Measurements from ENCODE around the gene RGS14. TPM values are rescaled to one million over a fixed set of nuclear protein-coding genes. Genes with fewer than 3 reads are reported as not detected.
A peak's percentile ranks its signal among the peaks of the same experiment; 100 is the strongest.
"Not testable (repeated sequence)": the region's sequence is repeated elsewhere in the genome, so short reads cannot be mapped to it uniquely, and the experiment has no call there.

The RGS14 gene
- total RNA-seq, 3 donors from 2014 or later = 43.7 to 62.3 (median 46.2) TPM

GRCh38 chr5:177350776-177351391 is 6.8 kb upstream of the RGS14 start:
- no peaks in the 10 kb centered on the region for H3K27me3 Mint-ChIP-seq (ENCODE audit: low read depth)
- peak overlapping the region; percentile 97 for H3K4me3 Mint-ChIP-seq
- DNase-seq (no peak), ATAC-seq (peak; percentile 6 to 7)
- H3K36me3 Mint-ChIP-seq (ENCODE audit: insufficient read depth) = peaks cover 20% of the 10 kb centered on the region
- H3K4me1 Mint-ChIP-seq (ENCODE audit: low read depth) = peaks cover 58% of the 10 kb centered on the region
- no peaks in the 10 kb centered on the region for H3K9me3 Mint-ChIP-seq

DNA sequence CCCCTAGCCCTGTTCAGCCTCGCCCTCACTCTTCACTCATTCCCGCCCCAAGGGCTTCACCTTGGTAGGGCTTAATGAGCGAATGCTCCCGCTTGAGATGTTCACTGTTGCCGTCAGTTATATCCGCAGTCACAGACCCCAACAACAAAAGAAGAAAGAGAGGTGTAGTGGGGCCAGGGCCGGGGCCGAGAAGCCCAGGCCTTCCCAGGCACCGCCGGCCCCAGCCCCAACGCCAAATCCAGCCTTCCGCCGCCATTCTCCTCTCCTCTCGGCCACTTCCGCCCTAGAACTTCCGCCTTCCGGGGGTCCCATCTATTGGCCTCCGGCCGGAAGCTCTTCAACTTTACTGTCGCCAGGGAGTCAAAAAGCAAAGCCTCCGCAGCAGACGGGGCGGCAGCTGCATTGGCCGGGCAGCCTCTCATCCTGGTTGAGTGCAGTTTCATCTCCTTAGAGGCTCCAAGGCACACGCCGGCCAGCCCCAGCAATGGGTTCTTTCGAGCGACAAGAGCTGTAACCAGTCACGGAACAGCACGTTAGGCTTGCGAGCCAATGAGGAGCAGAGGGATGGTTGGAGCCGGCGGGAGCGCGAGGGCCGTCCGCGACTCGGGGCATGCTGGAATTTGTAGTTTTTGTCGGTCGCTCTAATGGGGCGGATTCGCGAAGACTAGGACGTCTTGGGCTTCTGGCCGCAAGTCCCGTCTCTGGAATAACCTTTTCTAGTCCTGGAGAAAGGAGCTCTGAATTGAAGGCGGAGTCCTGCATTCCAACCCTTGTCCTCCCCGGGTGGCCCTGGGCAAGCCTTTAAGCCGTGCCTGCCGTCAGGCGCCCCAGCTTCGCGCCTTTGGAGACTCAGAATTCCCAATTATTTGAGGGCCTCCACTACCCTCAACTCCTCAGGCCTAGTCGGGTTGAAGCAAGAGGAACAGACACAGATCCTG is 6.1 kb upstream of the RGS14 start, which contains the start of gene LMAN2:
Gene LMAN2, minus strand, starts transcription at position 277 of the 938 bp plus-strand sequence. Its CDS starts 21 bp downstream, at position 256.
- Mint-ChIP-seq H3K27me3 (ENCODE audit: low read depth) (no peaks in the 10 kb centered on the region), H3K36me3 (ENCODE audit: insufficient read depth) (peaks cover 19% of the 10 kb centered on the region), H3K4me1 (ENCODE audit: low read depth) (peaks cover 61% of the 10 kb centered on the region), H3K9me3 (no peaks in the 10 kb centered on the region), H3K4me3 (peak within 1 kb of the TSS; percentile 97)
- ATAC-seq = peak; percentile 97 to 98
- DNase-seq = peak; percentile 82

DNA sequence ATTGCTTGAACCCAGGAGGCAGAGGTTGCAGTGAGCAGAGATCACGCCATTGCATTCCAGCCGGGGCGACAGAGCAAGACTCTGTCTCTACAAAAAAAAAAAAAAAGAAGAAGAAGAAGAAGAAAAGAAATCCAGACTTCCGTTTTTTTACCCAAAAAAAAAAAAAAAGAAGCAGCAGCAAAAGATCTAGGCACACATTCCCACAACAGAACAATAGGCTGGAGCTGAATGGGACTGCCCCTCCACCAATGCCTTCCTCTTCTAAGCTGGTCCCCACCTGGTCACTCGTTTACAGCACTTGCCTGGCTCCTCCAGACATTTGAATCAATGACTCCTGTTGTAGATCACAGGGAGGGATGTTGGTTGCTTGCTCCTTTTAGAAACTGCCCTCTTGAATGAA is 4.6 kb upstream of the RGS14 start:
- no peaks in the 10 kb centered on the region for H3K9me3 Mint-ChIP-seq
- no peak for DNase-seq
- H3K4me3 Mint-ChIP-seq = no peak overlapping the region
- ATAC-seq = no peak
- H3K27me3 Mint-ChIP-seq (ENCODE audit: low read depth) = no peaks in the 10 kb centered on the region
- peaks cover 10% of the 10 kb centered on the region for H3K36me3 Mint-ChIP-seq (ENCODE audit: insufficient read depth)
- H3K4me1 Mint-ChIP-seq (ENCODE audit: low read depth) = peaks cover 62% of the 10 kb centered on the region

DNA sequence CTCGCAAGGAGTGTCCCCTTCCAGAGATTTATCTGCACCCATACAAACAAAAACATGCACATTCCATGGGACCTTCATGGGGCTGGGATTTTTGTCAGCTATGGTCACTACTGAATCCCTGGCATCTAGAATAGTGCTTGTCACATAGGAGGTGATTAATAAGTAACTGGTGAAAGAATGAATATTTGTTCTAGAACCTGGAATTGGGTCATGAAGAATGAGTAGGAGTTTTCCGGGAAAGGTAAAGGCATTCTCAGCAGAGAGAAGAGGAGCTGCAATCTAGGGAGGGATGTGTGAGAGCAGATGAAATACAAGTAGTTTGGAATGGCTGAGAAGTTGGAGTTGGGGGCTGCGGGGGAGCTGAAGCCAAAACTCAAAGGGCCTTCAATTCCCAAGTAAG is 3.5 kb upstream of the RGS14 start:
- Mint-ChIP-seq H3K9me3 (no peaks in the 10 kb centered on the region), H3K27me3 (ENCODE audit: low read depth) (no peaks in the 10 kb centered on the region), H3K4me1 (ENCODE audit: low read depth) (peaks cover 65% of the 10 kb centered on the region), H3K4me3 (no peak overlapping the region), H3K36me3 (ENCODE audit: insufficient read depth) (peaks cover 6% of the 10 kb centered on the region)
- DNase-seq (no peak), ATAC-seq (no peak)

GRCh38 chr5:177354711-177355110 is 3.0 kb upstream of the RGS14 start:
- peaks cover 65% of the 10 kb centered on the region for H3K4me1 Mint-ChIP-seq (ENCODE audit: low read depth)
- H3K36me3 Mint-ChIP-seq (ENCODE audit: insufficient read depth) = peaks cover 3% of the 10 kb centered on the region
- H3K4me3 Mint-ChIP-seq = no peak overlapping the region
- ATAC-seq = no peak
- H3K27me3 Mint-ChIP-seq (ENCODE audit: low read depth) = no peaks in the 10 kb centered on the region
- DNase-seq = no peak
- H3K9me3 Mint-ChIP-seq = no peaks in the 10 kb centered on the region

GRCh38 chr5:177355162-177355867 is 2.4 kb upstream of the RGS14 start:
- Mint-ChIP-seq H3K4me1 (ENCODE audit: low read depth) (peaks cover 65% of the 10 kb centered on the region), H3K27me3 (ENCODE audit: low read depth) (no peaks in the 10 kb centered on the region), H3K4me3 (no peak overlapping the region), H3K9me3 (no peaks in the 10 kb centered on the region), H3K36me3 (ENCODE audit: insufficient read depth) (peaks cover 4% of the 10 kb centered on the region)
- DNase-seq (no peak), ATAC-seq (no peak)

DNA sequence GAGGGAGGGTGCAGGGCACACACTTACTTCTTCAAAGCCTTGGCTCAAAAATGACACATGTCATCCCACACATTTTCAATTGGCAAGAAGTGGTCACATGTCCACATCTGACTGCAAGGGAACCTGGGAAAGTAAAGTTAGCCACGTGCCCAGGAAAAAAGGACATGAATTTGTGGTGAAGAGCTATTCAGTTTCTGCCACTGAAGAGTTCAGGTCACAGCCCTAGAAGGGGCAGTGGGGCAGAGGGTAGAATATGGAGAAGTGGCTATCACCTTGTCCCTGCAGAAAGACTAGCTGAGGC is 1.9 kb upstream of the RGS14 start:
- Mint-ChIP-seq H3K9me3 (no peaks in the 10 kb centered on the region), H3K4me3 (no peak overlapping the region), H3K27me3 (ENCODE audit: low read depth) (no peaks in the 10 kb centered on the region), H3K36me3 (ENCODE audit: insufficient read depth) (peaks cover 4% of the 10 kb centered on the region), H3K4me1 (ENCODE audit: low read depth) (peaks cover 64% of the 10 kb centered on the region)
- DNase-seq = no peak
- no peak for ATAC-seq

GRCh38 chr5:177356746-177357145 is 978 bp upstream of the RGS14 start:
- H3K4me1 Mint-ChIP-seq (ENCODE audit: low read depth) = peaks cover 72% of the 10 kb centered on the region
- no peak for ATAC-seq
- no peak for DNase-seq
- no peaks in the 10 kb centered on the region for H3K27me3 Mint-ChIP-seq (ENCODE audit: low read depth)
- peak overlapping the region; percentile 84 for H3K4me3 Mint-ChIP-seq
- peaks cover 4% of the 10 kb centered on the region for H3K36me3 Mint-ChIP-seq (ENCODE audit: insufficient read depth)
- no peaks in the 10 kb centered on the region for H3K9me3 Mint-ChIP-seq

- Mint-ChIP-seq H3K4me1 (ENCODE audit: low read depth) (peaks cover 72% of the 10 kb centered on the region), H3K27me3 (ENCODE audit: low read depth) (no peaks in the 10 kb centered on the region), H3K36me3 (ENCODE audit: insufficient read depth) (peaks cover 4% of the 10 kb centered on the region), H3K4me3 (peak overlapping the region; percentile 84), H3K9me3 (no peaks in the 10 kb centered on the region)
- no peak for DNase-seq
- peak in 1 of 2 donors; percentile 5 for ATAC-seq
These were observed 622 bp upstream of the RGS14 start for GRCh38 chr5:177357146-177357458.

- peaks cover 84% of the 10 kb centered on the region for H3K4me1 Mint-ChIP-seq (ENCODE audit: low read depth)
- H3K36me3 Mint-ChIP-seq (ENCODE audit: insufficient read depth) = peaks cover 4% of the 10 kb centered on the region
- no peaks in the 10 kb centered on the region for H3K9me3 Mint-ChIP-seq
- peak overlapping the region; percentile 84 for H3K4me3 Mint-ChIP-seq
- ATAC-seq (no peak), DNase-seq (no peak)
- no peaks in the 10 kb centered on the region for H3K27me3 Mint-ChIP-seq (ENCODE audit: low read depth)
These were observed 671 bp downstream of the RGS14 start for GRCh38 chr5:177358370-177358819.

DNA sequence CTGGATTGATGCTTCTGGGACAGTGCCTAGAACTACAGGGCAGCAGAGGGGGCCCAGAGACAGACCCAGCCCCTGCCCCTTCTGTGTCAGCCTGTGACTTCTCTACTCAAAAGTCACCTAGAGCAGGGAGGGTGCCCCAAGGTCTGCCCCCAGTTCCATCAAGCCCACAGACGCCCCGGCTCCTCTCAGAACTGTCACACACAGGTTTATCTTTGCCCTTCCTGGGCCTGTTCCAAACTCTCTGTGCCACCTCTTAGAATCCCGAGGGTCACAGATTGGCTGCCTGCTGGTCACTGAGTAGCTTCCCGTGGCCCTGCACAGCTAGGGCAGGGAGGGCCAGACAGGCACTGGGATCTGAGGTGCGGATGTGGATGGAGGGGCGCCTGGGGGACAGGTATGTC is 1.7 kb downstream of the RGS14 start:
- Mint-ChIP-seq H3K9me3 (no peaks in the 10 kb centered on the region), H3K4me3 (peak overlapping the region; percentile 84), H3K27me3 (ENCODE audit: low read depth) (no peaks in the 10 kb centered on the region), H3K4me1 (ENCODE audit: low read depth) (peaks cover 90% of the 10 kb centered on the region), H3K36me3 (ENCODE audit: insufficient read depth) (peaks cover 4% of the 10 kb centered on the region)
- ATAC-seq (no peak), DNase-seq (no peak)

GRCh38 chr5:177359860-177360259 is 2.1 kb downstream of the RGS14 start:
- Mint-ChIP-seq H3K27me3 (ENCODE audit: low read depth) (no peaks in the 10 kb centered on the region), H3K4me3 (peak overlapping the region; percentile 84), H3K9me3 (no peaks in the 10 kb centered on the region), H3K36me3 (ENCODE audit: insufficient read depth) (peaks cover 4% of the 10 kb centered on the region), H3K4me1 (ENCODE audit: low read depth) (peaks cover 90% of the 10 kb centered on the region)
- DNase-seq (no peak), ATAC-seq (no peak)

- H3K9me3 Mint-ChIP-seq; DNase-seq; H3K4me3 Mint-ChIP-seq; H3K27me3 Mint-ChIP-seq (ENCODE audit: low read depth); H3K36me3 Mint-ChIP-seq (ENCODE audit: insufficient read depth); ATAC-seq: not testable (repeated sequence)
- H3K4me1 Mint-ChIP-seq (ENCODE audit: low read depth) = peaks cover 86% of the 10 kb centered on the region
These were observed 3.0 kb downstream of the RGS14 start for GRCh38 chr5:177360740-177361139.

- no peaks in the 10 kb centered on the region for H3K27me3 Mint-ChIP-seq (ENCODE audit: low read depth)
- peaks cover 81% of the 10 kb centered on the region for H3K4me1 Mint-ChIP-seq (ENCODE audit: low read depth)
- ATAC-seq = no peak
- peaks cover 4% of the 10 kb centered on the region for H3K36me3 Mint-ChIP-seq (ENCODE audit: insufficient read depth)
- H3K4me3 Mint-ChIP-seq = peak overlapping the region; percentile 73
- H3K9me3 Mint-ChIP-seq = no peaks in the 10 kb centered on the region
- DNase-seq = no peak
These were observed 3.9 kb downstream of the RGS14 start for GRCh38 chr5:177361418-177362291.
